ENCODE measurements around the gene CD8B2.
A peak's percentile ranks its signal among the peaks of the same experiment; 100 is the strongest.
"Not testable (repeated sequence)": the region's sequence is repeated elsewhere in the genome, so short reads cannot be mapped to it uniquely, and the experiment has no call there.

The CD8B2 gene

DNA sequence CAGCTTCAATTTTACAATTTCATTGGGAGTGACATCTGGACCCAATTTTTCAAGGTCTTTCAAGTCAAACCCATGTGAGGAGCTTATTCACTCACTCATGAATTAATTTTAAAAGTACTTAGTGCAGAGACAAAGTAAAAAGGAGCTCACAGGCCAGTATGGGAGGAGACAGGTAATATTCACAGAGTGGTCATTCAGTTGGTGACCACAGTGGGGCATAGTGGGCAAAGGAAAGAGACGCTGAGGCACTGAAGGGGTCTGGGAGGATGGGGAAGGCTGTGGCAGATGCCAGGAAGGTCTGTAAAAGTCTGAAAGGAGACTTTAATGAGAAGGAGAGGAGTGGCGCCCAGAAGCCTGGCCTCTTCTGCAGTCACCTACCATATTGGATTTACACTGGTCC lies 76.0 kb downstream of the CD8B2 start:
- TF ChIP-seq, protein P1, sequence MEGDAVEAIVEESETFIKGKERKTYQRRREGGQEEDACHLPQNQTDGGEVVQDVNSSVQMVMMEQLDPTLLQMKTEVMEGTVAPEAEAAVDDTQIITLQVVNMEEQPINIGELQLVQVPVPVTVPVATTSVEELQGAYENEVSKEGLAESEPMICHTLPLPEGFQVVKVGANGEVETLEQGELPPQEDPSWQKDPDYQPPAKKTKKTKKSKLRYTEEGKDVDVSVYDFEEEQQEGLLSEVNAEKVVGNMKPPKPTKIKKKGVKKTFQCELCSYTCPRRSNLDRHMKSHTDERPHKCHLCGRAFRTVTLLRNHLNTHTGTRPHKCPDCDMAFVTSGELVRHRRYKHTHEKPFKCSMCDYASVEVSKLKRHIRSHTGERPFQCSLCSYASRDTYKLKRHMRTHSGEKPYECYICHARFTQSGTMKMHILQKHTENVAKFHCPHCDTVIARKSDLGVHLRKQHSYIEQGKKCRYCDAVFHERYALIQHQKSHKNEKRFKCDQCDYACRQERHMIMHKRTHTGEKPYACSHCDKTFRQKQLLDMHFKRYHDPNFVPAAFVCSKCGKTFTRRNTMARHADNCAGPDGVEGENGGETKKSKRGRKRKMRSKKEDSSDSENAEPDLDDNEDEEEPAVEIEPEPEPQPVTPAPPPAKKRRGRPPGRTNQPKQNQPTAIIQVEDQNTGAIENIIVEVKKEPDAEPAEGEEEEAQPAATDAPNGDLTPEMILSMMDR (IDR thresholded peaks at IDR 0.05; ENCODE audit: unreplicated experiment in 3 of 3): peak; percentile 29 to 48 (median 47)
- Mint-ChIP-seq H3K4me3 (no peak overlapping the region), H3K9me3 (peaks cover 6% of the 10 kb centered on the region), H3K27ac (peak overlapping the region; percentile 79 to 89 (median 86)), H3K36me3 (ENCODE audit: low read depth) (no peaks in the 10 kb centered on the region), H3K27me3 (ENCODE audit: low read depth) (peaks cover 5% of the 10 kb centered on the region), H3K4me1 (peaks cover 60% of the 10 kb centered on the region)

- Mint-ChIP-seq H3K27ac (peak overlapping the region in 2 of 3 experiments; percentile 60 to 72), H3K4me1 (peaks cover 66% of the 10 kb centered on the region), H3K36me3 (ENCODE audit: low read depth) (no peaks in the 10 kb centered on the region), H3K4me3 (no peak overlapping the region), H3K9me3 (no peaks in the 10 kb centered on the region), H3K27me3 (ENCODE audit: low read depth) (peaks cover 10% of the 10 kb centered on the region)
- TF ChIP-seq, protein P1 (IDR thresholded peaks at IDR 0.05; ENCODE audit: unreplicated experiment in 3 of 3): no peak
Observed at GRCh38 chr2:106565599-106565998, 78.4 kb downstream of the CD8B2 start.

DNA sequence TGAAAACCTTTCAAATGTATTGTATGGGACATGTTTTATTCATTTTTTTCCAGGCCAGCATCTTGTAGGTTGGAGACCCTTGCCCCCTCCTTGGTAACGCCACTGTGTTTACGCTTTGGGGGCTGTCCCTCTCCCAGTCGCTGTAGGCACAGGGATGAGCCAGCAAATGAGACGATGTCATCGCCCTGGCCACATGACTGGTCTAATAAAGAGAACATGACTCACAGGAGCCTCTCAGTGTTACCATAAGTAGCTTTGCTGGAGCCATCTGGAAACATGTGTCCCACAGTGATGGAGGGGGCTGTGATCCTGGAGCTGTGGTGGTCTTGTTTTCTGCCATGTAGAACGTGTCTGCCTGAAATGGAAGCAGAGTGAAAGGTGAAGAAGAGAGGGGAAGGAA lies 78.9 kb downstream of the CD8B2 start:
- Mint-ChIP-seq H3K4me1 (peaks cover 63% of the 10 kb centered on the region), H3K36me3 (ENCODE audit: low read depth) (no peaks in the 10 kb centered on the region), H3K27me3 (ENCODE audit: low read depth) (peaks cover 10% of the 10 kb centered on the region), H3K27ac (peak overlapping the region; percentile 69 to 78 (median 72)), H3K9me3 (no peaks in the 10 kb centered on the region), H3K4me3 (no peak overlapping the region)
- TF ChIP-seq, protein P1 (IDR thresholded peaks at IDR 0.05; ENCODE audit: unreplicated experiment in 3 of 3): no peak

DNA sequence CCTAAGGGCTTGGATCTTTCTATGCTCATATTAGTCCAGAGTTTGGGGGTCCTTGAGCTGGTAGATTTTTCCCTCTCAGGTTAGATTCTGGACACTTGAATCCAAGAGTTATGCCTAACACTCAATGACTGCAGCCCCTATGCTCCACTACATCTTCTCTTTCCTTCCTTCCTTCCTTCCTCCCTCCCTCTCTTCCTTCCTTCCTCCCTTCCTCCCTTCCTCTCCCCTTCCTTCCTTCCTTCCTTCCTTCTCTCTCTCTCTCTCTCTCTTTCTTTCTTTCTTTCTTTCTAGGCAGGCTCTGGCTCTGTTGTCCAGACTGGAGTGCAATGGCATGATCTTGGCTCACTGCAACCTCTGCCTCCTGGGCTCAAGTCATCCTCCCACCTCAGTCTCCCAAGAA lies 79.3 kb downstream of the CD8B2 start:
- H3K27ac Mint-ChIP-seq: peak overlapping the region; percentile 69 to 78 (median 72)
- peaks cover 59% of the 10 kb centered on the region for H3K4me1 Mint-ChIP-seq
- H3K4me3 Mint-ChIP-seq; H3K36me3 Mint-ChIP-seq (ENCODE audit: low read depth); H3K9me3 Mint-ChIP-seq: not testable (repeated sequence)
- H3K27me3 Mint-ChIP-seq (ENCODE audit: low read depth): peaks cover 10% of the 10 kb centered on the region

DNA sequence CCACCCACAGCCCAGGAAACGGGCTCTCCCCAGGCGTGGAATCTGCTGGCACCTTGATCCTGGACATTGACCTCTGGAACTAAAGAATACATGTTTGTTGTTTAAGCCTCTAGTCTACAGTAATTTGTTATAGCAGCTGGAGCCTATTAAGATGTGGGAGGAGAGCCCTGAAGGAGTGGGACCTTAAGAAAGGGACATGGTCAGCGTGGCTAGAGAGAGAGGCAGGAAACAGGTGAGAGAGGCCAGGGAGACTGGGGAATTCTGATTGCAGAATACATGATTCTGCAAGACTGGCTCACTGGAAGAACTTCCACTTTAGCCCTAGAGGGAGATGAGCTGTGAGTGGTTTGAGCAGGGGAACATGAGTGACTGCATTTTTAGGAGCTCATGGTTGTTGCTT lies 83.2 kb downstream of the CD8B2 start:
- Mint-ChIP-seq H3K27ac (peak overlapping the region; percentile 85 to 96 (median 96)), H3K4me1 (peaks cover 33% of the 10 kb centered on the region), H3K4me3 (peak overlapping the region in 2 of 3 experiments; percentile 25 to 61), H3K36me3 (ENCODE audit: low read depth) (no peaks in the 10 kb centered on the region), H3K9me3 (no peaks in the 10 kb centered on the region), H3K27me3 (ENCODE audit: low read depth) (peaks cover 5% of the 10 kb centered on the region)
- TF ChIP-seq, protein P1 (IDR thresholded peaks at IDR 0.05; ENCODE audit: unreplicated experiment in 3 of 3): no peak
